GM21786 (cell line): ENCODE results near the gene MALRD1.

Source experiments
- ATAC-seq: cut with Tn5 transposase; IDR thresholded peaks from one replicate; pipeline ENCODE4 v1.9.1; 2021; ENCODE audit not compliant: unreplicated experiment

MALRD1 gene

GRCh38 chr10:19629567-19629966 is 581.0 kb downstream of the MALRD1 start:
- no peak for ATAC-seq

DNA sequence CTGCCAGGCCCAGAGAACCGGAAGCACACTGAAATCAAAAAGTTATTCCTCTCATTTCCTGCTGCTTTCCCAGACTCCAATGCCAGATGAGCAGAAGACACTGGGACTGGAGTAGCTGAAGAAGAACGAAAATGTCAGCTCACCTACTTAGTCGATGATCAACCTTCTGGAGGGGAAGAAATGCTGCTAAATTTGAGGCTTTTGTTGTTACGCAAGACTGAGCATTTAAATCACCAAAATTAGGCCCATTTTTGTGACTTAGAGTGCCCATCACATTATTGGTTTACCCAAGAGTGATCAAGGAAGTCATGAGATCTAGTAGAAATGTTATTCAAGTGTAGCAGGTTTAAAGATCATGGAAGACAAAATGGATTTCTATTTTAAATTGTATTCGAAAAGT is 585.6 kb downstream of the MALRD1 start:
- no peak for ATAC-seq

GRCh38 chr10:19638182-19638895 is 589.7 kb downstream of the MALRD1 start:
- no peak for ATAC-seq

- no peak for ATAC-seq
Observed at GRCh38 chr10:19638896-19639233, 590.3 kb downstream of the MALRD1 start.

GRCh38 chr10:19640566-19641263 is 592.1 kb downstream of the MALRD1 start:
- no peak for ATAC-seq

- no peak for ATAC-seq
Observed at GRCh38 chr10:19651549-19651948, 602.9 kb downstream of the MALRD1 start.

GRCh38 chr10:19652750-19653149 is 604.1 kb downstream of the MALRD1 start:
- no peak for ATAC-seq

GRCh38 chr10:19653931-19654330 is 605.3 kb downstream of the MALRD1 start:
- ATAC-seq = no peak

- ATAC-seq = no peak
Observed at GRCh38 chr10:19654576-19654975, 606.0 kb downstream of the MALRD1 start.

GRCh38 chr10:19656420-19657042 is 607.9 kb downstream of the MALRD1 start:
- ATAC-seq = no peak

DNA sequence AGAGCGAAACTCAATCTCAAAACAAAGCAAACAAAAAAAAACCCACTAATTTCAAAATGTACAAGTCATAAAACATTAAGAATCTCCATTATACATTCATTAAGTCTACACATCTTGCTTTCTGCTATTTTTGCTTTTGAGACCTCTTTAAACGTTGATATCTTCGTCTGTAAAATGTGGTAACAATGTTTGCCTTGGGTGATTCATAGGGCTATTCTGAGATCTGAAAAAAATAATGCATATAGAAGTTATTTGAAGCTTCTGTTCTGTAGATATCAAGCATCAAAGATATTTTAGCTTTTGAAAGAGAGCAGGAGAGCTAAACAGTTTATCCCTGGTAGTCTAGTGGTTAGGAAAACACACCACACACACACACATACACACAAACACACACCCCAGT is 609.5 kb downstream of the MALRD1 start:
- no peak for ATAC-seq

DNA sequence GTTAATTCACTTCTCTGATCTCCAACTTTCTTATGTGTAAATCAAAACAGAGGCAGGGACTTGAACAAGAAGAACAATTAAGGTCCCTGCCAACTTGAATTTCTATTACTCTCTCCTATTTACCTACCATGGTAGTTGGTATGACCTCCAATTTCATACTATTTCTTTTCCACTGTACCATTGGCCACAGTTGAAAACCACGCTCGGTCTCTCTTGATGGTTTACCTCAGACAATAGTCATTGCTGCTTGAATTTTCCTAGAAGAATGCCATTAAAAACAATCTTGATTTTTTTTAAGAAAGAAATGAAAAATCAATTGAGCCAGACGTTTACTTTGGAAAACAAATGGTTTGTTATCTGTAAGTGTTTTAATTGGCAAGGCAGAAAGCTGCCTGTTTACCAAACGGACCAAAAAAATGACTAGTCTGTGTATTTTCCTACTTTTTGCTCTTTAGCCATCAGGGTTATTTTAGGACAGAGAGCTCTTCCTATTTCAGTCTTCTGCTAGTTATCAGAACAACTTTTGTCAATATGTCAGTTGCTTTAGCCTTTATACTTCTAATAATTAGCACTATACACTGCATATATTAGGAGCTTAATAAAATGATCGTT is 610.1 kb downstream of the MALRD1 start:
- ATAC-seq = no peak

DNA sequence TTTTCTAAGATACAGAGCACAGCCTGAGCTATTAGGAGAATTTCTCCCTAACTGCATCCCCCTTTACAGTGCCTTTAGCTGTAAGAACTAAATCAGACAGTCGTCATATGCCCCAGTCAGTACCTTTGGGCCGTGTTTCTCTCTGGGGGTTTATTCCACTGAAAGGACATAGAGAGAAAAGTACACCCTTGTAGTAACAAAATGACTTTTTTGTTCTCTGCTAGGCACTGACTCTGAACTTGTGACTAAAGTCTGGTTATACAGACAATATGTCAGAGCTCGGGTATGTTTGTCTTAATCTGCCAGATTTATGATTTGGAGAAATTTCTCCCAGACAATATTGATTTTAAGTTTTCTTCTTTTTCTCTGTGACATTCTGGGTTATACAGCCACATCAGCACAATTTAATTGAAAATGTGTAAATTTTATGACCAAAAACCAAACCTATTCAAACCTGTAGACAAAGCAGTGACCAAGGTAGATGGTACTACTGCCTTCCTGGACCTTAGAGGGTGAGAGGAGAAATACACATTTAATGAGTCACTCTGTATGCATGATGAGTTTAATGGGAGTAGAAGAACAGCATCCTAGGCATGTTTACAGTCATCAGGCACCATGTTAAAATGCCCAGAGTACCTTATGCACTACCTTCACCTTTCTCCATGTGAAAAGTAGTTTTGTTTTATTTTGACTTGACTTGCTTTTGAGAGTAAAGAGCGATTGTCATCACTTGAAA is 611.5 kb downstream of the MALRD1 start:
- no peak for ATAC-seq

DNA sequence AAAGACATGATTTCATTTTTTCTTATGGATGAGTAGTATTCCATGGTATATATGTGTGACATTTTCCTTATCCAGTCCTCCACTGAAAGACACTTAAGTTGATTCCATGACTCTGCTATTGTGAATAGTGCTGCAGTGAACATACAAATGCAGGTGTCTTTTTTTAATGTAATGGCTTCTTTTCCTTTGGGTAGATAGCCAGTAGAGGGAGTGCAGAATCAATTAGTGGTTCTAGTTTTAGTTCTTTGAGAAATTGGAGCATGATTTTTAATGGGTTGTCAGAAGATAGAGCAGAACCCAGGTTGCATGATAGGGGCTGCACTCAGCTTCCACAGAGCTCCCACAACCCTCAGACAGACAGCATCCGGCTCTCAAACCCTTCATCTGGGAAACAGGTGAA is 614.7 kb downstream of the MALRD1 start:
- ATAC-seq = no peak

- no peak for ATAC-seq
Observed at GRCh38 chr10:19668116-19668515, 619.5 kb downstream of the MALRD1 start.

GRCh38 chr10:19676063-19676462 is 627.5 kb downstream of the MALRD1 start:
- no peak for ATAC-seq

DNA sequence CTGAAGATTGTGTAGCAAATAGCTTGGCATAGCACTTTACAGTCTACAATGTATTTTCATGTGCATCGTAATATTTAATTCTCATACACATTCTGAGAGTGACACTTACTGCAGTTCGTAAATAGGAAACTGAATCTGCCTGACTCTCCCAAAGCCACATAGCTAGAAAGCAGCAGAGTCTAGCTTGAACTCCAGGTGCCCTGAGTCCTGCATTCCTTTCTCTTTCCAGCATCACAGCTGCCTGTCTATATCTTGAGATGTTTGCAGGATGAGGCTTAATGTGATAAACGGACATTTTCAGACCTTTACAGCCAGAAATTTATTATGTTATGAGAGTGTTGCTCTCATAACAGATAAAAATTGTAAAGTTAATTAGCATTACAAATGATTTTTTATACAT is 634.8 kb downstream of the MALRD1 start:
- ATAC-seq = no peak

GRCh38 chr10:19683960-19684359 is 635.4 kb downstream of the MALRD1 start:
- no peak for ATAC-seq

DNA sequence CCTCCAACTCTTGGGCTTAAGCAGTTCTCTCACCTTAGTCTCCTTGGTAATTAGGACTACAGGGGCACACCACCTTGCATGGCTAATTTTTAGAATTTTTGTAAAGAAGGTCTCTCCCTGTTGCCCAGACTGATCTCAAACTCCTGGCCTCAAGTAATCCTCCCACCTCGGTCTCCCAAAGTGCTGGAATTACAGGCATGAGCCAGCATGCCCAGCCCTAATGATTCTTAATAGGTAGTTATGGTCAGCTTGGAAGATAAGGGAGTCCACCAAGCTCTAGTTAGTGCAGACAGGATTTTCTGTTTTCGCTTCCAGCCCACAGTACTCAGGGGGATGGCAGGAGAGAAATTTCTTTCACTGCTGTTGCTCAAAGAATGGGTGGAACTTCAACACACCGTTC is 639.7 kb downstream of the MALRD1 start:
- ATAC-seq = no peak

DNA sequence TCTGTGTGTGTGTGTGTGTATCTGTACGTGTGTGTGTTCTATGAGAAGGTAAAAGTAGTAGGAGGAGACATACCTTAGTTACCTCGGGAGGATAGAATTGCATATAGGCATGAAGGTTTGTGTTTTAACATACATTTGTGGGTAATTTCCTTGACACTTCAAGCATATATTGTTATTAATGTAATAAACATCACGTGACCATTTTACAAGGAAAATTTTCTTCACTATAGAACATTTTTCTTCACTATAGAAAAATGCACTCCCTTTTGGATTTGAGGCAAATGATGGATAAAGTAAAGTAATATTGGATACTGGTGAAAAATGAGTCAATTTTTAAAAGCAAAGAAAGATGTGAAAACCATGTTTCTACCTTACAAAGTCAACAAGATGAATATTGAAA is 640.6 kb downstream of the MALRD1 start:
- ATAC-seq = no peak

GRCh38 chr10:19699299-19699698 is 650.7 kb downstream of the MALRD1 start:
- no peak for ATAC-seq
